Measurements from ENCODE around the gene ACTL8. TPM values are rescaled to one million over a fixed set of nuclear protein-coding genes. Genes with fewer than 3 reads are reported as not detected.
A peak's percentile ranks its signal among the peaks of the same experiment; 100 is the strongest.

ACTL8 gene
- total and polyA plus RNA-seq, 2 donors: not detected

- Histone ChIP-seq H3K4me3 (ENCODE audit: low read depth, low read length) (no peak overlapping the region), H3K4me1 (ENCODE audit: insufficient read depth) (no peaks in the 10 kb centered on the region), H3K27ac (ENCODE audit: low read depth) (no peak overlapping the region), H3K36me3 (ENCODE audit: insufficient read depth) (no peaks in the 10 kb centered on the region)
- no peak for DNase-seq (ENCODE audit: extremely low spot score)
- WGBS: 62% methylated on average over 7 of the region's 7 CpGs
These were observed 29.1 kb upstream of the ACTL8 start for GRCh38 chr1:17725811-17726582.

GRCh38 chr1:17728123-17728712, 26.9 kb upstream of the ACTL8 start:
- H3K4me1 ChIP-seq (ENCODE audit: insufficient read depth): no peaks in the 10 kb centered on the region
- WGBS: 66% methylated on average over 6 of the region's 6 CpGs
- H3K27ac ChIP-seq (ENCODE audit: low read depth): no peak overlapping the region
- no peaks in the 10 kb centered on the region for H3K36me3 ChIP-seq (ENCODE audit: insufficient read depth)
- no peak overlapping the region for H3K4me3 ChIP-seq (ENCODE audit: low read depth, low read length)
- DNase-seq (ENCODE audit: extremely low spot score): no peak

- no peaks in the 10 kb centered on the region for H3K4me1 ChIP-seq (ENCODE audit: insufficient read depth)
- 74% methylated on average over 12 of the region's 12 CpGs for WGBS
- H3K36me3 ChIP-seq (ENCODE audit: insufficient read depth): no peaks in the 10 kb centered on the region
- no peak for DNase-seq (ENCODE audit: extremely low spot score)
- no peak overlapping the region for H3K27ac ChIP-seq (ENCODE audit: low read depth)
- H3K4me3 ChIP-seq (ENCODE audit: low read depth, low read length): no peak overlapping the region
These were observed 25.9 kb upstream of the ACTL8 start for GRCh38 chr1:17729248-17729647.

- WGBS: 67% methylated on average over 10 of the region's 10 CpGs
- no peaks in the 10 kb centered on the region for H3K4me1 ChIP-seq (ENCODE audit: insufficient read depth)
- H3K36me3 ChIP-seq (ENCODE audit: insufficient read depth): no peaks in the 10 kb centered on the region
- H3K27ac ChIP-seq (ENCODE audit: low read depth): no peak overlapping the region
- no peak overlapping the region for H3K4me3 ChIP-seq (ENCODE audit: low read depth, low read length)
- no peak for DNase-seq (ENCODE audit: extremely low spot score)
These were observed 25.2 kb upstream of the ACTL8 start for GRCh38 chr1:17729909-17730308.

- no peaks in the 10 kb centered on the region for H3K36me3 ChIP-seq (ENCODE audit: insufficient read depth)
- WGBS: 56% methylated on average over 5 of the region's 5 CpGs
- no peak overlapping the region for H3K27ac ChIP-seq (ENCODE audit: low read depth)
- no peaks in the 10 kb centered on the region for H3K4me1 ChIP-seq (ENCODE audit: insufficient read depth)
- no peak for DNase-seq (ENCODE audit: extremely low spot score)
- H3K4me3 ChIP-seq (ENCODE audit: low read depth, low read length): no peak overlapping the region
These were observed 23.7 kb upstream of the ACTL8 start for GRCh38 chr1:17731460-17731859.

- Histone ChIP-seq H3K4me3 (ENCODE audit: low read depth, low read length) (no peak overlapping the region), H3K4me1 (ENCODE audit: insufficient read depth) (no peaks in the 10 kb centered on the region), H3K27ac (ENCODE audit: low read depth) (no peak overlapping the region), H3K36me3 (ENCODE audit: insufficient read depth) (no peaks in the 10 kb centered on the region)
- DNase-seq (ENCODE audit: extremely low spot score): no peak
- WGBS: 73% methylated on average over 2 of the region's 2 CpGs
These were observed 22.7 kb upstream of the ACTL8 start for GRCh38 chr1:17732475-17732874.

GRCh38 chr1:17733661-17734060, 21.5 kb upstream of the ACTL8 start:
- 61% methylated on average over 21 of the region's 21 CpGs for WGBS
- Histone ChIP-seq H3K4me3 (ENCODE audit: low read depth, low read length) (no peak overlapping the region), H3K36me3 (ENCODE audit: insufficient read depth) (no peaks in the 10 kb centered on the region), H3K4me1 (ENCODE audit: insufficient read depth) (no peaks in the 10 kb centered on the region), H3K27ac (ENCODE audit: low read depth) (no peak overlapping the region)
- no peak for DNase-seq (ENCODE audit: extremely low spot score)

GRCh38 chr1:17734609-17735008, 20.5 kb upstream of the ACTL8 start:
- no peak for DNase-seq (ENCODE audit: extremely low spot score)
- Histone ChIP-seq H3K4me1 (ENCODE audit: insufficient read depth) (no peaks in the 10 kb centered on the region), H3K27ac (ENCODE audit: low read depth) (no peak overlapping the region), H3K4me3 (ENCODE audit: low read depth, low read length) (no peak overlapping the region), H3K36me3 (ENCODE audit: insufficient read depth) (no peaks in the 10 kb centered on the region)
- 86% methylated on average over 7 of the region's 7 CpGs for WGBS

- H3K4me1 ChIP-seq (ENCODE audit: insufficient read depth): no peaks in the 10 kb centered on the region
- no peaks in the 10 kb centered on the region for H3K36me3 ChIP-seq (ENCODE audit: insufficient read depth)
- H3K4me3 ChIP-seq (ENCODE audit: low read depth, low read length): no peak overlapping the region
- 77% methylated on average over 2 of the region's 2 CpGs for WGBS
- H3K27ac ChIP-seq (ENCODE audit: low read depth): no peak overlapping the region
- DNase-seq (ENCODE audit: extremely low spot score): no peak
These were observed 19.8 kb upstream of the ACTL8 start for GRCh38 chr1:17735348-17735747.

- Histone ChIP-seq H3K4me1 (ENCODE audit: insufficient read depth) (no peaks in the 10 kb centered on the region), H3K4me3 (ENCODE audit: low read depth, low read length) (no peak overlapping the region), H3K27ac (ENCODE audit: low read depth) (no peak overlapping the region), H3K36me3 (ENCODE audit: insufficient read depth) (no peaks in the 10 kb centered on the region)
- 46% methylated on average over 7 of the region's 7 CpGs for whole genome bisulfite sequencing
- DNase-seq (ENCODE audit: extremely low spot score): no peak
These were observed 19.3 kb upstream of the ACTL8 start for GRCh38 chr1:17735793-17736192.

GRCh38 chr1:17736625-17737024, 18.5 kb upstream of the ACTL8 start:
- DNase-seq (ENCODE audit: extremely low spot score): no peak
- Histone ChIP-seq H3K4me3 (ENCODE audit: low read depth, low read length) (no peak overlapping the region), H3K36me3 (ENCODE audit: insufficient read depth) (no peaks in the 10 kb centered on the region), H3K4me1 (ENCODE audit: insufficient read depth) (no peaks in the 10 kb centered on the region), H3K27ac (ENCODE audit: low read depth) (no peak overlapping the region)
- 65% methylated on average over 6 of the region's 6 CpGs for whole genome bisulfite sequencing

GRCh38 chr1:17739050-17739449, 16.1 kb upstream of the ACTL8 start:
- DNase-seq (ENCODE audit: extremely low spot score): no peak
- H3K27ac ChIP-seq (ENCODE audit: low read depth): no peak overlapping the region
- no peak overlapping the region for H3K4me3 ChIP-seq (ENCODE audit: low read depth, low read length)
- no peaks in the 10 kb centered on the region for H3K4me1 ChIP-seq (ENCODE audit: insufficient read depth)
- no peaks in the 10 kb centered on the region for H3K36me3 ChIP-seq (ENCODE audit: insufficient read depth)

- Histone ChIP-seq H3K27ac (ENCODE audit: low read depth) (no peak overlapping the region), H3K36me3 (ENCODE audit: insufficient read depth) (no peaks in the 10 kb centered on the region), H3K4me3 (ENCODE audit: low read depth, low read length) (no peak overlapping the region), H3K4me1 (ENCODE audit: insufficient read depth) (no peaks in the 10 kb centered on the region)
- WGBS: 75% methylated on average over 5 of the region's 5 CpGs
- DNase-seq (ENCODE audit: extremely low spot score): no peak
These were observed 14.1 kb upstream of the ACTL8 start for GRCh38 chr1:17741052-17741451.

GRCh38 chr1:17742583-17742982, 12.6 kb upstream of the ACTL8 start:
- no peaks in the 10 kb centered on the region for H3K4me1 ChIP-seq (ENCODE audit: insufficient read depth)
- no peaks in the 10 kb centered on the region for H3K36me3 ChIP-seq (ENCODE audit: insufficient read depth)
- H3K4me3 ChIP-seq (ENCODE audit: low read depth, low read length): no peak overlapping the region
- no peak overlapping the region for H3K27ac ChIP-seq (ENCODE audit: low read depth)
- WGBS: 24% methylated on average over 5 of the region's 5 CpGs
- peak; percentile 18 for DNase-seq (ENCODE audit: extremely low spot score)

Measured in urinary bladder (tissue), 4 donors.